Measurements from ENCODE around the gene RTN4R.
A peak's percentile ranks its signal among the peaks of the same experiment; 100 is the strongest.
"Not testable (repeated sequence)": the region's sequence is repeated elsewhere in the genome, so short reads cannot be mapped to it uniquely, and the experiment has no call there.

RTN4R gene

DNA sequence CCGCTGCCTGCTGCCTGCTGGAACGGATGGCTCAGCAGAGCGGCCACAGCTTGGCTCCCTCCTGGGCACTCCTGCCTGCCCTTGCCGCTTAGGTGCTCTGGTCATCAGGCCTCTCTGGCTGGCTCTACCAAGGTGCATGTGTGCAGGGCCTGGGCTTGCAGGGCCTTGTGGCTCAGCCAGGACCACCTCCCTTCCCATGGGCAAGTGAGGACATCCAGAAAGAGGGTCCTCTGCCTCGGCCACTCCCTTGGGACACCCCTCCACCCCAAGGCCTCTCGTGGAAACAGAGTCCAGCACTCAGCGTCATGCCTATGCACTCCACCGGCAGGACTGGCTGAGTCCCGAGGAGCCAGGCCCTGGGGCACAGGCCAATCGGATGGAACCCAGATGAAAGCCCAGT, 6.3 kb upstream of the RTN4R start:
- H3K4me3 ChIP-seq (ENCODE audit: low read depth, low read length), result not testable (repeated sequence)

DNA sequence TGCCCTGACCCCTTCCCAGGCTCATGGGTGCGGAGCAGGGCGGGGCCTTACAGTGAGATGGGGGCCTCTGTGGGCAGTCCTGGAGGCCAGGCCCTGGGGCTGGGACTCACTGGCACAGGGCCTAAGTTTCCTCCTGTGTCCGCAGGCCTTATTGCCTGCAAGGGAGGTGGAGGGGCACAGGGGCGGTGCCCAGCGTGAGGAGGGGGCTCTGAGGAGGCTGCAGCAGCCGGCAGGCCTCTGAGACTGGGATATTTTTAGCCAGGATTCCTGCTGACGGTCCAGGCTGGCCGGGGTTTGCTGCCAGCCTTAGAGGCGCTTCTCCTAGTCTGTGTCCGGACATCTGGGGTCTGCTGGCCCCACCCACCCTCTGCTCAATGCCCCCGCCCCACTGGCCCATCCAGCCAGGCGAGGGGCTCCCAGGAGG, 5.7 kb upstream of the RTN4R start:
- H3K9ac ChIP-seq (ENCODE audit: low read depth, low read length), result no peak overlapping the region
- no peak overlapping the region for H3K27ac ChIP-seq (ENCODE audit: low read depth, low read length)
- no peaks in the 10 kb centered on the region for H3K4me1 ChIP-seq (ENCODE audit: control insufficient read depth, insufficient read depth, low read length)
- no peaks in the 10 kb centered on the region for H3K36me3 ChIP-seq (ENCODE audit: control insufficient read depth, insufficient read depth, low read length)
- no peaks in the 10 kb centered on the region for H3K9me3 ChIP-seq (ENCODE audit: control insufficient read depth, insufficient read depth, low read length)
- H3K27me3 ChIP-seq (ENCODE audit: control insufficient read depth, insufficient read depth, low read length), result no peaks in the 10 kb centered on the region
- H3K4me3 ChIP-seq (ENCODE audit: low read depth, low read length), result no peak overlapping the region

More for the DNA sequence above, 6.3 kb upstream of the RTN4R start:
- H3K27me3 ChIP-seq (ENCODE audit: control insufficient read depth, insufficient read depth, low read length); H3K4me1 ChIP-seq (ENCODE audit: control insufficient read depth, insufficient read depth, low read length); H3K27ac ChIP-seq (ENCODE audit: low read depth, low read length); H3K36me3 ChIP-seq (ENCODE audit: control insufficient read depth, insufficient read depth, low read length); H3K9ac ChIP-seq (ENCODE audit: low read depth, low read length); H3K9me3 ChIP-seq (ENCODE audit: control insufficient read depth, insufficient read depth, low read length): not testable (repeated sequence)

DNA sequence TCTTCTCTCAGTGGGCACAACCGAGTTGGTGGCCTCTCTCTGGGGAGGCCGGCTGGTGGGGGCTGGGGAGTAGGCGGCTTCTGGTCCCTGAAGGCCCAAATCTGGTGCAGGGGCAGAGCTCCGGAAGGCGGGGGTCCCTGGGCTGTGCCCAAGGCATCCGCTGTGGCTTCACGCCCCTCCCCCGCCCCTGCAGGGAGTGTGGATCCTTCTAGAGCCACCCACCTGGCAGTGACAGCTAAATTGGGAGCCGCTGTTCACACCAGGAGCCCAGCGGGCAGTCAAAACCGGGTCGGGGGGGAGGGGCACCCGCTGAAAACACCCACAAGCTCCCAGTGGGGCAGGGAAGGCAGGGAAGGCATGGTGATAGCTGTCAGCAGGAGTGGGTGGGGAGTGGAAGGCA, 4.6 kb upstream of the RTN4R start:
- no peak overlapping the region for H3K4me3 ChIP-seq (ENCODE audit: low read depth, low read length)
- no peaks in the 10 kb centered on the region for H3K36me3 ChIP-seq (ENCODE audit: control insufficient read depth, insufficient read depth, low read length)
- no peaks in the 10 kb centered on the region for H3K4me1 ChIP-seq (ENCODE audit: control insufficient read depth, insufficient read depth, low read length)
- H3K27me3 ChIP-seq (ENCODE audit: control insufficient read depth, insufficient read depth, low read length), result no peaks in the 10 kb centered on the region
- no peaks in the 10 kb centered on the region for H3K9me3 ChIP-seq (ENCODE audit: control insufficient read depth, insufficient read depth, low read length)
- no peak overlapping the region for H3K27ac ChIP-seq (ENCODE audit: low read depth, low read length)
- no peak overlapping the region for H3K9ac ChIP-seq (ENCODE audit: low read depth, low read length)

DNA sequence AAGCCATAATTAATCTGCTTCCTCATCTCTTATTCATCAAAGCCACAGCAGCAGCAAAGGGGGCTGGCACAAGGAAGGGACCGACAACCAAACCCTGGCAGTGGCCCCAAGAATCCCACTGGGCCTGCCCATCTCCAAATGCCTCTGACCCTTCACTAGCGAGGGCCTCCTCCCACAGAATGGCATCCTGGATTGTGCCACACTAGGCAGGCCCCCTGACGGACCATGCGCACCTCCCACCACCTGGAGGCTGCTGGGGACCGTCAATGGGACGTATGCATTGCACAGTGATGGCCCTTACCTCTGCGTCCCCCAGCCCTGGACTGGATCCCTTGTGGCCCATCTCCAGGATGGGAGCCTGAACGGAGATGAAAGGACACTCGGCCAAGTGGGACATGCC, 4.1 kb upstream of the RTN4R start:
- Histone ChIP-seq H3K4me3 (ENCODE audit: low read depth, low read length) (no peak overlapping the region), H3K9ac (ENCODE audit: low read depth, low read length) (no peak overlapping the region), H3K36me3 (ENCODE audit: control insufficient read depth, insufficient read depth, low read length) (no peaks in the 10 kb centered on the region), H3K4me1 (ENCODE audit: control insufficient read depth, insufficient read depth, low read length) (no peaks in the 10 kb centered on the region; the same call in 1 of the 2 replicates), H3K9me3 (ENCODE audit: control insufficient read depth, insufficient read depth, low read length) (no peaks in the 10 kb centered on the region), H3K27me3 (ENCODE audit: control insufficient read depth, insufficient read depth, low read length) (peaks cover under 1% of the 10 kb centered on the region; the same call in 1 of the 2 replicates), H3K27ac (ENCODE audit: low read depth, low read length) (no peak overlapping the region)

GRCh38 chr22:20271114-20271994, 3.2 kb upstream of the RTN4R start:
- H3K27me3 ChIP-seq (ENCODE audit: control insufficient read depth, insufficient read depth, low read length), result peaks cover 3% of the 10 kb centered on the region; the same call in 1 of the 2 replicates
- H3K9me3 ChIP-seq (ENCODE audit: control insufficient read depth, insufficient read depth, low read length), result no peaks in the 10 kb centered on the region
- H3K27ac ChIP-seq (ENCODE audit: low read depth, low read length), result no peak overlapping the region
- no peaks in the 10 kb centered on the region; the same call in 1 of the 2 replicates for H3K4me1 ChIP-seq (ENCODE audit: control insufficient read depth, insufficient read depth, low read length)
- no peak overlapping the region for H3K4me3 ChIP-seq (ENCODE audit: low read depth, low read length)
- H3K36me3 ChIP-seq (ENCODE audit: control insufficient read depth, insufficient read depth, low read length), result no peaks in the 10 kb centered on the region
- no peak overlapping the region for H3K9ac ChIP-seq (ENCODE audit: low read depth, low read length)

- not testable (repeated sequence) for H3K4me3 ChIP-seq (ENCODE audit: low read depth, low read length); H3K27ac ChIP-seq (ENCODE audit: low read depth, low read length); H3K36me3 ChIP-seq (ENCODE audit: control insufficient read depth, insufficient read depth, low read length); H3K4me1 ChIP-seq (ENCODE audit: control insufficient read depth, insufficient read depth, low read length); H3K9me3 ChIP-seq (ENCODE audit: control insufficient read depth, insufficient read depth, low read length); H3K27me3 ChIP-seq (ENCODE audit: control insufficient read depth, insufficient read depth, low read length); H3K9ac ChIP-seq (ENCODE audit: low read depth, low read length)
Observed at GRCh38 chr22:20270190-20271113, 2.3 kb upstream of the RTN4R start.

DNA sequence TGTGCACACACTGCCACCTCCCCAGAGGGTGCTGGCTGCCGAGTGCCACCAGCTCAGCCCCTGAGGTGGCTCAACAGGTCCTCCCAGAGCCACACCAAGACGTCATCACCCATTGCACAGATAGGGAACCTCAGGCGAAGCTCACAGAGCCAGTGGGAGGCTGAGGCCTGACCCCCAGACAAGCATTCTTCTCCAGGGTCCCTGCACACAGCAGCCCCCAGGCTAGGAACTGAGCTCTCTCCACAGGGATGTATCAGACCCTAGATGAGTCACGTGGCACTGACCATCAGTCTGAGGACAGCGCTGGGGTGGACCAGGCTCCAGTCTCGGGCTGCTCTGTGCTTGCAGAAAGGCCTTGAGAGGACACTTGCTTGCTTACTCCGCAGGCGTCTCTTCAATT, 1.6 kb upstream of the RTN4R start:
- not testable (repeated sequence) for H3K36me3 ChIP-seq (ENCODE audit: control insufficient read depth, insufficient read depth, low read length); H3K4me3 ChIP-seq (ENCODE audit: low read depth, low read length); H3K27ac ChIP-seq (ENCODE audit: low read depth, low read length); H3K4me1 ChIP-seq (ENCODE audit: control insufficient read depth, insufficient read depth, low read length); H3K27me3 ChIP-seq (ENCODE audit: control insufficient read depth, insufficient read depth, low read length); H3K9me3 ChIP-seq (ENCODE audit: control insufficient read depth, insufficient read depth, low read length); H3K9ac ChIP-seq (ENCODE audit: low read depth, low read length)

DNA sequence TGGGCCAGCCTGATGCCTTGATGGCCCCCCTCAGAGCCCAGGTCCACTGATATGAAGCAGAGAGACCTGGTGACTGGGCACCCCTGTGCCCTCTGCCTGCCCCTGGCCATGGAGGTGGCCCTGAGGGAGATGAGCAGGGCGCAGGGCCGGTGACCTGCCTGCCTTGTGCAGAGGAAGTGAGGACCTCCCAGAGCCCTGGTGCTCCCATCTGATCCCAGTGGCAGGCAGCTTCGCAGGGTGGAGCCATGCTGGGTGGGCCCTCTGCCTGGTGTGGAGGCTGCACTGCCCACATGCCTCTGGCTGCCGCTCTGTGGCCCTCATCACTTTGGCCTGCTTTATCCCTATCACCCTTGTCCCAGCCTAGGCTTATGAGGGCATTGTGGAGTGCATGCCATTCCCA, 1.1 kb upstream of the RTN4R start:
- not testable (repeated sequence) for H3K36me3 ChIP-seq (ENCODE audit: control insufficient read depth, insufficient read depth, low read length); H3K9me3 ChIP-seq (ENCODE audit: control insufficient read depth, insufficient read depth, low read length); H3K9ac ChIP-seq (ENCODE audit: low read depth, low read length); H3K4me1 ChIP-seq (ENCODE audit: control insufficient read depth, insufficient read depth, low read length); H3K27me3 ChIP-seq (ENCODE audit: control insufficient read depth, insufficient read depth, low read length); H3K27ac ChIP-seq (ENCODE audit: low read depth, low read length); H3K4me3 ChIP-seq (ENCODE audit: low read depth, low read length)

- Histone ChIP-seq H3K27me3 (ENCODE audit: control insufficient read depth, insufficient read depth, low read length) (peaks cover 3% of the 10 kb centered on the region; the same call in 1 of the 2 replicates), H3K36me3 (ENCODE audit: control insufficient read depth, insufficient read depth, low read length) (no peaks in the 10 kb centered on the region), H3K4me1 (ENCODE audit: control insufficient read depth, insufficient read depth, low read length) (no peaks in the 10 kb centered on the region; the same call in 1 of the 2 replicates), H3K9me3 (ENCODE audit: control insufficient read depth, insufficient read depth, low read length) (no peaks in the 10 kb centered on the region), H3K27ac (ENCODE audit: low read depth, low read length) (no peak overlapping the region), H3K9ac (ENCODE audit: low read depth, low read length) (no peak overlapping the region), H3K4me3 (ENCODE audit: low read depth, low read length) (peak overlapping the region; percentile 75)
Observed at GRCh38 chr22:20267441-20268278, 458 bp downstream of the RTN4R start.

GRCh38 chr22:20266667-20267440, 1.3 kb downstream of the RTN4R start:
- not testable (repeated sequence) for H3K36me3 ChIP-seq (ENCODE audit: control insufficient read depth, insufficient read depth, low read length); H3K27me3 ChIP-seq (ENCODE audit: control insufficient read depth, insufficient read depth, low read length); H3K27ac ChIP-seq (ENCODE audit: low read depth, low read length); H3K9me3 ChIP-seq (ENCODE audit: control insufficient read depth, insufficient read depth, low read length); H3K4me1 ChIP-seq (ENCODE audit: control insufficient read depth, insufficient read depth, low read length); H3K9ac ChIP-seq (ENCODE audit: low read depth, low read length)
- peak overlapping the region; percentile 75 for H3K4me3 ChIP-seq (ENCODE audit: low read depth, low read length)
